RWPE2 (cell line): ENCODE results near the gene UBXN11.

Experiments used
- ATAC-seq: fragments of 200-7000 bp; cut with Tn5 transposase; 3 replicates; pipeline ENCODE4 v1.9.1; 2021; ENCODE audit warnings: low read depth
- DNase-seq: peaks from one replicate; pipeline ENCODE4 v3.0.0-alpha.2; 2020; ENCODE audit warnings: low spot score
- H3K27ac ChIP-seq: fragments of 450-650 bp; 2 replicates; pipeline ENCODE4 v1.5.1; 2017; ENCODE audit warnings: mild to moderate bottlenecking; ENCODE audit not compliant: poor library complexity, severe bottlenecking
- H3K27me3 ChIP-seq: fragments of 250-450 bp; sonication (Bioruptor Pico); 2 replicates; pipeline ENCODE4 v1.5.1; 2021; ENCODE audit warnings: mild to moderate bottlenecking, moderate library complexity; ENCODE audit not compliant: insufficient read depth, poor library complexity, severe bottlenecking
- H3K36me3 ChIP-seq: fragments of 250-450 bp; sonication (Bioruptor Pico); 2 replicates; pipeline ENCODE4 v1.5.1; 2020; ENCODE audit warnings: low read depth, mild to moderate bottlenecking, moderate library complexity
- H3K4me1 ChIP-seq: fragments of 250-450 bp; sonication (Bioruptor Pico); 2 replicates; pipeline ENCODE4 v1.5.1; 2021; ENCODE audit warnings: mild to moderate bottlenecking, moderate library complexity; ENCODE audit not compliant: insufficient read depth, poor library complexity, severe bottlenecking
- H3K4me3 ChIP-seq: fragments of 250-450 bp; sonication (Bioruptor Pico); 2 replicates; pipeline ENCODE4 v1.5.1; 2021; ENCODE audit warnings: mild to moderate bottlenecking, moderate library complexity; ENCODE audit not compliant: severe bottlenecking
- H3K9me3 ChIP-seq: fragments of 250-450 bp; sonication (Bioruptor Pico); 2 replicates; pipeline ENCODE4 v1.5.1; 2021; ENCODE audit warnings: mild to moderate bottlenecking, moderate library complexity; ENCODE audit not compliant: severe bottlenecking
- CTCF ChIP-seq: fragments of 450-650 bp; IDR thresholded peaks from one replicate; pipeline ENCODE4 v1.5.1; 2017; ENCODE audit warnings: mild to moderate bottlenecking, moderate library complexity; ENCODE audit not compliant: poor library complexity, severe bottlenecking

Gene UBXN11

GRCh38 chr1:26345718-26346117 lies 39.3 kb upstream of the UBXN11 start:
- peaks cover 20% of the 10 kb centered on the region for H3K4me1 ChIP-seq
- H3K27me3 ChIP-seq: no peaks in the 10 kb centered on the region
- no peaks in the 10 kb centered on the region for H3K9me3 ChIP-seq
- TF ChIP-seq CTCF: no peak
- DNase-seq: no peak
- H3K36me3 ChIP-seq: peaks cover 3% of the 10 kb centered on the region; the same call in 1 of the 2 replicates
- H3K4me3 ChIP-seq: no peak overlapping the region
- ATAC-seq: 0 out of 3 replicates have a peak, but pooled peaks have one; percentile 14
- H3K27ac ChIP-seq: no peak overlapping the region

- Histone ChIP-seq H3K27me3 (no peaks in the 10 kb centered on the region), H3K27ac (no peak overlapping the region), H3K36me3 (peaks cover 3% of the 10 kb centered on the region; the same call in 1 of the 2 replicates), H3K4me3 (no peak overlapping the region), H3K9me3 (no peaks in the 10 kb centered on the region), H3K4me1 (peaks cover 13% of the 10 kb centered on the region)
- DNase-seq (no peak), ATAC-seq (no peak)
- TF ChIP-seq CTCF: no peak
Measured at GRCh38 chr1:26344147-26344920, 37.9 kb upstream of the UBXN11 start.

GRCh38 chr1:26340047-26340481 lies 33.6 kb upstream of the UBXN11 start:
- TF ChIP-seq CTCF: no peak
- Histone ChIP-seq H3K36me3 (no peaks in the 10 kb centered on the region), H3K4me1 (peaks cover 15% of the 10 kb centered on the region), H3K9me3 (no peaks in the 10 kb centered on the region), H3K27ac (peak overlapping the region; percentile 58), H3K4me3 (no peak overlapping the region), H3K27me3 (no peaks in the 10 kb centered on the region)
- ATAC-seq: peak; percentile 20
- no peak for DNase-seq

- Histone ChIP-seq H3K4me3 (no peak overlapping the region), H3K4me1 (peaks cover 19% of the 10 kb centered on the region), H3K27me3 (no peaks in the 10 kb centered on the region), H3K9me3 (no peaks in the 10 kb centered on the region), H3K36me3 (peaks cover 4% of the 10 kb centered on the region; the same call in 1 of the 2 replicates), H3K27ac (peak overlapping the region; percentile 58)
- TF ChIP-seq CTCF: no peak
- DNase-seq: no peak
- ATAC-seq: no peak
Measured at GRCh38 chr1:26338670-26339069, 32.2 kb upstream of the UBXN11 start.

GRCh38 chr1:26337625-26338024 lies 31.2 kb upstream of the UBXN11 start:
- ATAC-seq (no peak), DNase-seq (no peak)
- Histone ChIP-seq H3K9me3 (no peaks in the 10 kb centered on the region), H3K4me3 (no peak overlapping the region), H3K4me1 (peaks cover 19% of the 10 kb centered on the region), H3K36me3 (peaks cover 5% of the 10 kb centered on the region), H3K27me3 (no peaks in the 10 kb centered on the region), H3K27ac (no peak overlapping the region)
- no peak for TF ChIP-seq CTCF
